Mesenchymal stem cell (in vitro differentiated cells and primary cell): ENCODE results near the gene KCTD2.

ENCODE experiments used
- DNase-seq: peaks from one replicate; pipeline ENCODE4 v3.0.0-alpha.2; 2013
- H2AFZ ChIP-seq: one replicate; pipeline ENCODE4 v1.6.1; 2013; ENCODE audit warnings: low read depth, mild to moderate bottlenecking, control low read depth, inconsistent platforms, low read length, moderate library complexity
- H2AK5ac ChIP-seq: 2 replicates; pipeline ENCODE4 v1.6.1; 2013; ENCODE audit warnings: low read length, moderate library complexity, mild to moderate bottlenecking, inconsistent platforms; ENCODE audit not compliant: severe bottlenecking
- H2BK120ac ChIP-seq: one replicate; pipeline ENCODE4 v1.6.1; 2013; ENCODE audit warnings: low read depth, mild to moderate bottlenecking, inconsistent platforms, low read length, moderate library complexity
- H2BK12ac ChIP-seq, 2 experiments: one replicate each; pipeline ENCODE4 v1.6.1; 2013; ENCODE audit warnings: inconsistent platforms in 2 of 2, low read length in 2 of 2, mild to moderate bottlenecking in 2 of 2, moderate library complexity in 2 of 2, control low read depth in 1 of 2
- H2BK15ac ChIP-seq: one replicate; pipeline ENCODE4 v1.6.1; 2013; ENCODE audit warnings: mild to moderate bottlenecking, low read depth, inconsistent platforms; ENCODE audit not compliant: poor library complexity, severe bottlenecking
- H2BK5ac ChIP-seq: 2 replicates; pipeline ENCODE4 v1.6.1; 2013; ENCODE audit warnings: low read depth, mild to moderate bottlenecking, low read length, control low read depth, inconsistent platforms; ENCODE audit not compliant: poor library complexity, severe bottlenecking
- H3K14ac ChIP-seq, 2 experiments: one replicate each; pipeline ENCODE4 v1.6.1; 2013; ENCODE audit warnings: inconsistent platforms in 2 of 2, low read length in 2 of 2, control low read depth in 1 of 2, mild to moderate bottlenecking in 1 of 2, moderate library complexity in 1 of 2
- H3K18ac ChIP-seq, 2 experiments: one replicate each; pipeline ENCODE4 v1.6.1; 2013; ENCODE audit warnings: inconsistent platforms in 2 of 2, low read length in 2 of 2, control low read depth in 1 of 2, low read depth in 1 of 2, mild to moderate bottlenecking in 1 of 2
- H3K23ac ChIP-seq, 2 experiments: one replicate each; pipeline ENCODE4 v1.6.1; 2013; ENCODE audit warnings: inconsistent platforms in 2 of 2, low read length in 2 of 2, mild to moderate bottlenecking in 2 of 2, moderate library complexity in 2 of 2, control low read depth in 1 of 2
- H3K27ac ChIP-seq: 2 replicates; pipeline ENCODE4 v1.5.1; 2013; ENCODE audit warnings: mild to moderate bottlenecking, moderate library complexity, low read length, control low read depth, inconsistent platforms; ENCODE audit not compliant: poor library complexity, severe bottlenecking
- H3K27me3 ChIP-seq, 2 experiments: 2 replicates each; pipeline versions ENCODE4 v1.6.1 to v1.7.0; 2013; ENCODE audit warnings: low read length in 2 of 2, mild to moderate bottlenecking in 2 of 2, moderate library complexity in 2 of 2, control low read depth in 1 of 2, inconsistent platforms in 1 of 2; ENCODE audit not compliant: control insufficient read depth in 1 of 2, insufficient read depth in 1 of 2
- H3K36me3 ChIP-seq, 2 experiments: 2 replicates each; pipeline versions ENCODE4 v1.6.1 to v1.7.0; 2013; ENCODE audit warnings: low read length in 2 of 2, control low read depth in 1 of 2, inconsistent platforms in 1 of 2, low read depth in 1 of 2, mild to moderate bottlenecking in 1 of 2; ENCODE audit not compliant: insufficient read depth in 2 of 2, control insufficient read depth in 1 of 2
- H3K4ac ChIP-seq, 2 experiments: one replicate each; pipeline ENCODE4 v1.6.1; 2013; ENCODE audit warnings: inconsistent platforms in 2 of 2, low read length in 2 of 2, mild to moderate bottlenecking in 2 of 2, moderate library complexity in 2 of 2, control low read depth in 1 of 2, low read depth in 1 of 2
- H3K4me1 ChIP-seq: 2 replicates; pipeline ENCODE4 v1.6.1; 2013; ENCODE audit warnings: low read depth, low read length, control low read depth; ENCODE audit not compliant: control insufficient read depth, insufficient read depth
- H3K4me2 ChIP-seq: 2 replicates; pipeline ENCODE4 v1.6.1; 2013; ENCODE audit warnings: low read length, mild to moderate bottlenecking, inconsistent platforms; ENCODE audit not compliant: poor library complexity, severe bottlenecking
- H3K4me3 ChIP-seq, 2 experiments: 2 replicates each; pipeline versions ENCODE4 v1.5.1 to v1.7.0; 2013; ENCODE audit warnings: low read length in 2 of 2, mild to moderate bottlenecking in 2 of 2, control low read depth in 1 of 2, low read depth in 1 of 2; ENCODE audit not compliant: insufficient read depth in 1 of 2
- H3K79me1 ChIP-seq: replicated peaks from 2 replicates; pipeline ENCODE4 v1.6.1; 2013; ENCODE audit warnings: mild to moderate bottlenecking, control low read depth, low read length, inconsistent platforms; ENCODE audit not compliant: poor library complexity, severe bottlenecking
- H3K9ac ChIP-seq: 2 replicates; pipeline ENCODE4 v1.7.0; 2013; ENCODE audit warnings: mild to moderate bottlenecking, low read length, moderate library complexity
- H3K9me3 ChIP-seq: 2 replicates; pipeline ENCODE4 v1.7.0; 2013; ENCODE audit warnings: mild to moderate bottlenecking, low read length; ENCODE audit not compliant: control insufficient read depth
- H4K8ac ChIP-seq: one replicate; pipeline ENCODE4 v1.6.1; 2013; ENCODE audit warnings: inconsistent platforms, mild to moderate bottlenecking, low read length, moderate library complexity
- H4K91ac ChIP-seq: one replicate; pipeline ENCODE4 v1.6.1; 2013; ENCODE audit warnings: mild to moderate bottlenecking, low read length, inconsistent platforms
- WGBS: methylation state at CpG from one replicate; pipeline ENCODE4 v1.1.7; 2013; ENCODE audit warnings: mixed read lengths; 5-methylcytosine and 5-hydroxymethylcytosine counted together

KCTD2 gene

GRCh38 chr17:75009139-75009724 lies 37.8 kb upstream of the KCTD2 start:
- H3K4me3 ChIP-seq, result no peak overlapping the region
- H3K27me3 ChIP-seq, result no peaks in the 10 kb centered on the region
- no peak overlapping the region for H3K23ac ChIP-seq
- no peak overlapping the region for H3K18ac ChIP-seq
- H3K4ac ChIP-seq, result no peak overlapping the region
- H3K36me3 ChIP-seq, result peaks cover 17 to 19% of the 10 kb centered on the region in 2 experiments
- H3K14ac ChIP-seq, result no peak overlapping the region
- 100% methylated on average over 2 of the region's 2 CpGs for WGBS
- no peak overlapping the region for H2BK12ac ChIP-seq
- no peak overlapping the region for H2BK120ac ChIP-seq
- no peak overlapping the region for H4K91ac ChIP-seq
- no peak overlapping the region for H2AK5ac ChIP-seq
- H2AFZ ChIP-seq, result no peak overlapping the region
- H2BK5ac ChIP-seq, result no peak overlapping the region
- H2BK15ac ChIP-seq, result no peak overlapping the region
- no peak overlapping the region for H3K4me2 ChIP-seq
- peaks cover 10% of the 10 kb centered on the region for H3K4me1 ChIP-seq
- no peak for DNase-seq
- no peak overlapping the region for H3K27ac ChIP-seq
- peaks cover 8% of the 10 kb centered on the region for H3K79me1 ChIP-seq
- no peak overlapping the region for H3K9ac ChIP-seq
- no peaks in the 10 kb centered on the region for H3K9me3 ChIP-seq
- H4K8ac ChIP-seq, result no peak overlapping the region

- Histone ChIP-seq H3K4me1 (peaks cover 10% of the 10 kb centered on the region), H3K23ac (no peak overlapping the region), H3K18ac (no peak overlapping the region), H2AK5ac (no peak overlapping the region), H3K9me3 (no peaks in the 10 kb centered on the region), H2AFZ (no peak overlapping the region), H2BK12ac (no peak overlapping the region), H4K8ac (peak overlapping the region; percentile 30), H3K79me1 (peaks cover 15% of the 10 kb centered on the region), H2BK120ac (no peak overlapping the region), H4K91ac (no peak overlapping the region), H3K14ac (no peak overlapping the region), H3K4me2 (no peak overlapping the region), H3K9ac (peak overlapping the region; percentile 98), H3K27ac (no peak overlapping the region), H2BK15ac (no peak overlapping the region), H2BK5ac (no peak overlapping the region), H3K36me3 (peaks cover 3 to 4% of the 10 kb centered on the region in 2 experiments), H3K4me3 (no peak overlapping the region), H3K4ac (no peak overlapping the region), H3K27me3 (no peaks in the 10 kb centered on the region)
- DNase-seq, result peak; percentile 87
- 79% methylated on average over 8 of the region's 8 CpGs for WGBS
Measured at GRCh38 chr17:75010683-75011400, 36.2 kb upstream of the KCTD2 start.

- peak overlapping the region; percentile 27 for H2BK120ac ChIP-seq
- H2BK12ac ChIP-seq, result no peak overlapping the region
- H3K36me3 ChIP-seq, result peaks cover 3 to 6% of the 10 kb centered on the region in 2 experiments
- no peak overlapping the region for H2AK5ac ChIP-seq
- H3K4me2 ChIP-seq, result peak overlapping the region; percentile 77
- peak overlapping the region; percentile 98 for H3K9ac ChIP-seq
- H2BK5ac ChIP-seq, result no peak overlapping the region
- 84% methylated on average over 12 of the region's 13 CpGs for WGBS
- no peak overlapping the region for H4K91ac ChIP-seq
- H2AFZ ChIP-seq, result peak overlapping the region; percentile 90
- no peaks in the 10 kb centered on the region for H3K27me3 ChIP-seq
- H3K18ac ChIP-seq, result peak overlapping the region in 1 of 2 experiments; percentile 91
- H3K23ac ChIP-seq, result no peak overlapping the region
- peak overlapping the region; percentile 89 for H4K8ac ChIP-seq
- no peaks in the 10 kb centered on the region for H3K9me3 ChIP-seq
- H2BK15ac ChIP-seq, result no peak overlapping the region
- peak overlapping the region in 1 of 2 experiments; percentile 93 for H3K4me3 ChIP-seq
- no peak overlapping the region for H3K14ac ChIP-seq
- H3K4me1 ChIP-seq, result peaks cover 12% of the 10 kb centered on the region
- peak overlapping the region; percentile 77 for H3K27ac ChIP-seq
- DNase-seq, result peak; percentile 44
- H3K79me1 ChIP-seq, result peaks cover 18% of the 10 kb centered on the region
- H3K4ac ChIP-seq, result peak overlapping the region; percentile 53 to 88
Measured at GRCh38 chr17:75011401-75012095, 35.5 kb upstream of the KCTD2 start.

- H3K9ac ChIP-seq, result peak overlapping the region; percentile 98
- peak overlapping the region; percentile 53 to 88 for H3K4ac ChIP-seq
- peaks cover 20% of the 10 kb centered on the region for H3K79me1 ChIP-seq
- peaks cover 7% of the 10 kb centered on the region in 2 experiments for H3K36me3 ChIP-seq
- H2BK120ac ChIP-seq, result no peak overlapping the region
- peak overlapping the region; percentile 89 for H4K8ac ChIP-seq
- peak overlapping the region; percentile 90 for H2AFZ ChIP-seq
- peak overlapping the region; percentile 46 for H2BK5ac ChIP-seq
- no peak for DNase-seq
- no peak overlapping the region for H2BK15ac ChIP-seq
- H4K91ac ChIP-seq, result no peak overlapping the region
- WGBS, result 46% methylated on average over 5 of the region's 5 CpGs
- peak overlapping the region; percentile 44 for H2AK5ac ChIP-seq
- H3K27ac ChIP-seq, result peak overlapping the region; percentile 77
- peak overlapping the region; percentile 79 to 91 for H3K18ac ChIP-seq
- peak overlapping the region; percentile 82 to 93 for H3K4me3 ChIP-seq
- no peaks in the 10 kb centered on the region for H3K9me3 ChIP-seq
- H3K23ac ChIP-seq, result no peak overlapping the region
- no peaks in the 10 kb centered on the region for H3K27me3 ChIP-seq
- no peak overlapping the region for H3K14ac ChIP-seq
- peak overlapping the region; percentile 77 for H3K4me2 ChIP-seq
- peaks cover 12% of the 10 kb centered on the region for H3K4me1 ChIP-seq
- no peak overlapping the region for H2BK12ac ChIP-seq
Measured at GRCh38 chr17:75012096-75012345, 35.0 kb upstream of the KCTD2 start.
